GM23338 (cell line): ENCODE data around the gene ZNF628. TPM values are rescaled to one million over a fixed set of nuclear protein-coding genes. Genes with fewer than 3 reads are reported as not detected.

Experiments
- ATAC-seq: fragments of 200-7000 bp; cut with Tn5 transposase; 3 replicates; pipeline ENCODE4 v1.9.1; 2020
- DNase-seq: peaks from one replicate; pipeline ENCODE4 v3.0.0-alpha.2; 2015; ENCODE audit warnings: low spot score
- H2AFZ ChIP-seq: fragments of 200-600 bp; sonication (generic); 2 replicates; pipeline ENCODE4 v1.8.0; 2016; ENCODE audit warnings: antibody characterized with exemption, mild to moderate bottlenecking, moderate library complexity
- H3F3A ChIP-seq: fragments of 200-600 bp; sonication (generic); replicated peaks from 2 replicates; pipeline ENCODE4 v1.8.0; 2017; ENCODE audit warnings: antibody characterized with exemption, mixed run types, low read depth
- H3K27ac ChIP-seq: fragments of 200-600 bp; sonication (generic); 2 replicates; pipeline ENCODE4 v1.6.1; 2016; ENCODE audit warnings: low read depth
- H3K27me3 ChIP-seq: fragments of 200-600 bp; sonication (generic); 2 replicates; pipeline ENCODE4 v1.8.0; 2016; ENCODE audit warnings: mild to moderate bottlenecking, mixed run types, moderate library complexity; ENCODE audit not compliant: insufficient read depth
- H3K36me3 ChIP-seq: fragments of 200-600 bp; sonication (generic); 2 replicates; pipeline ENCODE4 v1.8.0; 2016; ENCODE audit warnings: mild to moderate bottlenecking; ENCODE audit not compliant: insufficient read depth
- H3K4me1 ChIP-seq: fragments of 200-600 bp; sonication (generic); 2 replicates; pipeline ENCODE4 v1.8.0; 2016; ENCODE audit warnings: mild to moderate bottlenecking, moderate library complexity; ENCODE audit not compliant: insufficient read depth
- H3K4me2 ChIP-seq: fragments of 200-600 bp; sonication (generic); 2 replicates; pipeline ENCODE4 v1.7.1; 2017; ENCODE audit warnings: mixed run types
- H3K4me3 ChIP-seq: fragments of 200-600 bp; sonication (generic); 2 replicates; pipeline ENCODE4 v1.6.1; 2016; ENCODE audit warnings: mixed run types
- H3K79me2 ChIP-seq: fragments of 200-600 bp; sonication (generic); replicated peaks from 2 replicates; pipeline ENCODE4 v1.8.0; 2017; ENCODE audit warnings: mild to moderate bottlenecking; ENCODE audit not compliant: insufficient read depth
- H3K9me2 ChIP-seq: fragments of 200-600 bp; sonication (generic); 2 replicates; pipeline ENCODE4 v1.8.0; 2017; ENCODE audit not compliant: insufficient read depth
- H4K20me1 ChIP-seq: fragments of 200-600 bp; sonication (generic); replicated peaks from 2 replicates; pipeline ENCODE4 v1.8.0; 2017; ENCODE audit warnings: mild to moderate bottlenecking; ENCODE audit not compliant: insufficient read depth
- H3K27ac Mint-ChIP-seq: 2 replicates; pipeline ENCODE4 v1.8.0; 2020; ENCODE audit warnings: inconsistent platforms, mild to moderate bottlenecking, moderate library complexity, mixed read lengths
- H3K27me3 Mint-ChIP-seq: 3 replicates; pipeline ENCODE4 v1.8.0; 2022; ENCODE audit warnings: low read depth, mild to moderate bottlenecking, moderate library complexity, mixed read lengths, inconsistent platforms; ENCODE audit not compliant: insufficient read depth, poor library complexity
- H3K36me3 Mint-ChIP-seq: 3 replicates; pipeline ENCODE4 v1.8.0; 2021; ENCODE audit warnings: low read depth, mild to moderate bottlenecking, inconsistent platforms, moderate library complexity, mixed read lengths
- H3K4me1 Mint-ChIP-seq: 3 replicates; pipeline ENCODE4 v1.8.0; 2020; ENCODE audit warnings: mild to moderate bottlenecking, inconsistent platforms, mixed read lengths
- H3K4me3 Mint-ChIP-seq: 3 replicates; pipeline ENCODE4 v1.8.0; 2021; ENCODE audit warnings: moderate library complexity, mild to moderate bottlenecking, inconsistent platforms, mixed read lengths
- H3K9me3 Mint-ChIP-seq: 3 replicates; pipeline ENCODE4 v1.8.0; 2020; ENCODE audit warnings: moderate library complexity, mild to moderate bottlenecking, inconsistent platforms, mixed read lengths
- CREB1 ChIP-seq: fragments of 250-450 bp; sonication (Bioruptor Pico); IDR thresholded peaks from 2 replicates; pipeline ENCODE4 v1.5.0; 2020; ENCODE audit warnings: low read depth, mild to moderate bottlenecking, moderate library complexity
- CTCF ChIP-seq, 2 experiments: fragments of 200-600 bp in 1 of 2; sonication (generic) in 1 of 2; conservative IDR thresholded peaks; 2 replicates each; pipeline versions ENCODE4 v1.5.1 to v1.6.1; 2016 to 2017; ENCODE audit warnings: antibody characterized with exemption in 2 of 2, low read depth in 2 of 2, mild to moderate bottlenecking in 2 of 2, moderate library complexity in 1 of 2
- ETS1 ChIP-seq: IDR thresholded peaks from 2 replicates; pipeline ENCODE4 v1.6.1; 2016; ENCODE audit warnings: antibody characterized with exemption
- EZH2 ChIP-seq: fragments of 200-600 bp; sonication (generic); IDR thresholded peaks from one replicate; pipeline ENCODE4 v1.8.0; 2017; ENCODE audit warnings: antibody characterized with exemption, mild to moderate bottlenecking, low read depth; ENCODE audit not compliant: unreplicated experiment
- EZH2phosphoT487 ChIP-seq: fragments of 200-600 bp; sonication (generic); IDR thresholded peaks from one replicate; pipeline ENCODE4 v1.8.1; 2018; ENCODE audit warnings: antibody characterized with exemption; ENCODE audit not compliant: unreplicated experiment
- JUNB ChIP-seq: IDR thresholded peaks from one replicate; pipeline ENCODE4 v1.6.1; 2016; ENCODE audit warnings: antibody characterized with exemption; ENCODE audit not compliant: unreplicated experiment
- NANOG ChIP-seq: IDR thresholded peaks from 2 replicates; pipeline ENCODE4 v1.6.1; 2016; ENCODE audit warnings: antibody characterized with exemption, borderline replicate concordance
- POLR2AphosphoS5 ChIP-seq: IDR thresholded peaks from 2 replicates; pipeline ENCODE4 v1.6.1; 2016; ENCODE audit warnings: antibody characterized with exemption, low read depth
- REST ChIP-seq: IDR thresholded peaks from one replicate; pipeline ENCODE4 v1.6.1; 2018; ENCODE audit warnings: antibody characterized with exemption; ENCODE audit not compliant: unreplicated experiment
- STAT1 ChIP-seq: IDR thresholded peaks from one replicate; pipeline ENCODE4 v1.6.1; 2016; ENCODE audit warnings: antibody characterized with exemption; ENCODE audit not compliant: unreplicated experiment
- ZNF114 ChIP-seq: fragments of 250-450 bp; sonication (Bioruptor Pico); IDR thresholded peaks from 2 replicates; pipeline ENCODE4 v1.5.0; 2020; ENCODE audit warnings: mild to moderate bottlenecking, moderate library complexity
- ZNF331 ChIP-seq: fragments of 250-450 bp; sonication (Bioruptor Pico); IDR thresholded peaks from 2 replicates; pipeline ENCODE4 v1.5.0; 2020; ENCODE audit warnings: low read depth, mild to moderate bottlenecking, moderate library complexity
- ZNF462 ChIP-seq: fragments of 250-450 bp; sonication (Bioruptor Pico); IDR thresholded peaks from 2 replicates; pipeline ENCODE4 v1.5.0; 2020; ENCODE audit warnings: mild to moderate bottlenecking, moderate library complexity
- polyA plus RNA-seq: library from polyadenylated mRNA; unstranded; fragments of >200 nt; fragmentation: Nextera tagmentation; extraction: Ambion mirVana; gene quantifications from 2 replicates; pipeline ENCODE4 v1.2.1, GENCODE V29; 2016
- total RNA-seq: library from RNA; depleted of rRNA; stranded (reverse); fragments of >200 nt; shearing (Covaris generic); gene quantifications from 2 replicates; pipeline ENCODE4 v1.2.3, GENCODE V29; 2014

The ZNF628 gene
- total and polyA plus RNA-seq, 2 experiments from 2014 or later, result 4.9 to 10.7 TPM

GRCh38 chr19:55451163-55451964, 25.1 kb upstream of the ZNF628 start:
- Histone ChIP-seq H3K27ac (no peak overlapping the region), H3K79me2 (no peaks in the 10 kb centered on the region), H3K4me2 (peak overlapping the region; percentile 87), H3F3A (0 out of 2 replicates have a peak, but pooled peaks cover 4% of the 10 kb centered on the region), H3K36me3 (no peaks in the 10 kb centered on the region), H3K27me3 (peaks cover 52% of the 10 kb centered on the region), H3K4me1 (peaks cover 3% of the 10 kb centered on the region; the same call in 1 of the 2 replicates), H2AFZ (no peak overlapping the region), H3K4me3 (peak overlapping the region; percentile 66), H4K20me1 (no peaks in the 10 kb centered on the region; the same call in 1 of the 2 replicates), H3K9me2 (no peaks in the 10 kb centered on the region)
- Mint-ChIP-seq H3K4me3 (peak overlapping the region; percentile 77), H3K9me3 (no peaks in the 10 kb centered on the region), H3K27me3 (peaks cover 29% of the 10 kb centered on the region), H3K36me3 (peaks cover 15% of the 10 kb centered on the region), H3K4me1 (peaks cover 3% of the 10 kb centered on the region; the same call in 1 of the 3 replicates), H3K27ac (no peak overlapping the region)
- TF ChIP-seq JUNB (no peak), REST (no peak), ZNF462 (CRISPR knock-in tag) (no peak), ETS1 (no peak), CTCF (conservative IDR thresholded peaks at IDR 0.05; ENCODE audit: low read depth in 2 of 2) (no peak), POLR2AphosphoS5 (no peak), EZH2phosphoT487 (no peak), STAT1 (no peak), ZNF331 (CRISPR knock-in tag) (no peak), EZH2 (no peak), ZNF114 (CRISPR knock-in tag) (no peak), NANOG (no peak), CREB1 (CRISPR knock-in tag) (no peak)
- DNase-seq (peak; percentile 71), ATAC-seq (peak; percentile 17)
